ENCODE measurements around the gene PXDC1.
"Not testable (repeated sequence)": the region's sequence is repeated elsewhere in the genome, so short reads cannot be mapped to it uniquely, and the experiment has no call there.

The PXDC1 gene

GRCh38 chr6:3707751-3708412 lies 43.6 kb downstream of the PXDC1 start:
- no peak for DNase-seq

- DNase-seq: no peak
Measured at GRCh38 chr6:3707024-3707423, 44.5 kb downstream of the PXDC1 start.

- DNase-seq: no peak
Measured at GRCh38 chr6:3706547-3706946, 45.0 kb downstream of the PXDC1 start.

GRCh38 chr6:3701631-3702030 lies 49.9 kb downstream of the PXDC1 start:
- no peak for DNase-seq

GRCh38 chr6:3699231-3699630 lies 52.3 kb downstream of the PXDC1 start:
- DNase-seq: no peak

GRCh38 chr6:3698021-3698420 lies 53.5 kb downstream of the PXDC1 start:
- DNase-seq: peak; percentile 54

GRCh38 chr6:3697609-3698008 lies 53.9 kb downstream of the PXDC1 start:
- peak; percentile 89 for DNase-seq

GRCh38 chr6:3696525-3697088 lies 54.9 kb downstream of the PXDC1 start:
- DNase-seq: no peak

GRCh38 chr6:3695065-3695817 lies 56.3 kb downstream of the PXDC1 start:
- DNase-seq: no peak

GRCh38 chr6:3693831-3694230 lies 57.7 kb downstream of the PXDC1 start:
- DNase-seq: no peak

- DNase-seq: no peak
Measured at GRCh38 chr6:3690506-3690905, 61.0 kb downstream of the PXDC1 start.

GRCh38 chr6:3687847-3688246 lies 63.7 kb downstream of the PXDC1 start:
- no peak for DNase-seq

- no peak for DNase-seq
Measured at GRCh38 chr6:3683331-3683730, 68.2 kb downstream of the PXDC1 start.

- DNase-seq: no peak
Measured at GRCh38 chr6:3678946-3679345, 72.6 kb downstream of the PXDC1 start.

GRCh38 chr6:3677751-3678150 lies 73.8 kb downstream of the PXDC1 start:
- not testable (repeated sequence) for DNase-seq

GRCh38 chr6:3677351-3677750 lies 74.2 kb downstream of the PXDC1 start:
- not testable (repeated sequence) for DNase-seq

Measured in EL (cell line).